RPMI7951 (cell line): ENCODE results near the gene DNER. TPM values are rescaled to one million over a fixed set of nuclear protein-coding genes. Genes with fewer than 3 reads are reported as not detected.
"Not testable (repeated sequence)": the region's sequence is repeated elsewhere in the genome, so short reads cannot be mapped to it uniquely, and the experiment has no call there.

Experiments used
- DNase-seq: peaks from one replicate; pipeline ENCODE4 v3.0.0-alpha.2; 2012; ENCODE audit warnings: low read depth
- total RNA-seq: library from RNA; depleted of rRNA; stranded (reverse); fragments of >200 nt; shearing (Covaris generic); gene quantifications from 2 replicates; pipeline ENCODE4 v1.2.3, GENCODE V29; 2014; rRNA removed

DNER gene, protein sequence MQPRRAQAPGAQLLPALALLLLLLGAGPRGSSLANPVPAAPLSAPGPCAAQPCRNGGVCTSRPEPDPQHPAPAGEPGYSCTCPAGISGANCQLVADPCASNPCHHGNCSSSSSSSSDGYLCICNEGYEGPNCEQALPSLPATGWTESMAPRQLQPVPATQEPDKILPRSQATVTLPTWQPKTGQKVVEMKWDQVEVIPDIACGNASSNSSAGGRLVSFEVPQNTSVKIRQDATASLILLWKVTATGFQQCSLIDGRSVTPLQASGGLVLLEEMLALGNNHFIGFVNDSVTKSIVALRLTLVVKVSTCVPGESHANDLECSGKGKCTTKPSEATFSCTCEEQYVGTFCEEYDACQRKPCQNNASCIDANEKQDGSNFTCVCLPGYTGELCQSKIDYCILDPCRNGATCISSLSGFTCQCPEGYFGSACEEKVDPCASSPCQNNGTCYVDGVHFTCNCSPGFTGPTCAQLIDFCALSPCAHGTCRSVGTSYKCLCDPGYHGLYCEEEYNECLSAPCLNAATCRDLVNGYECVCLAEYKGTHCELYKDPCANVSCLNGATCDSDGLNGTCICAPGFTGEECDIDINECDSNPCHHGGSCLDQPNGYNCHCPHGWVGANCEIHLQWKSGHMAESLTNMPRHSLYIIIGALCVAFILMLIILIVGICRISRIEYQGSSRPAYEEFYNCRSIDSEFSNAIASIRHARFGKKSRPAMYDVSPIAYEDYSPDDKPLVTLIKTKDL
- 109 and 126 TPM in 2 replicates for total RNA-seq

DNA sequence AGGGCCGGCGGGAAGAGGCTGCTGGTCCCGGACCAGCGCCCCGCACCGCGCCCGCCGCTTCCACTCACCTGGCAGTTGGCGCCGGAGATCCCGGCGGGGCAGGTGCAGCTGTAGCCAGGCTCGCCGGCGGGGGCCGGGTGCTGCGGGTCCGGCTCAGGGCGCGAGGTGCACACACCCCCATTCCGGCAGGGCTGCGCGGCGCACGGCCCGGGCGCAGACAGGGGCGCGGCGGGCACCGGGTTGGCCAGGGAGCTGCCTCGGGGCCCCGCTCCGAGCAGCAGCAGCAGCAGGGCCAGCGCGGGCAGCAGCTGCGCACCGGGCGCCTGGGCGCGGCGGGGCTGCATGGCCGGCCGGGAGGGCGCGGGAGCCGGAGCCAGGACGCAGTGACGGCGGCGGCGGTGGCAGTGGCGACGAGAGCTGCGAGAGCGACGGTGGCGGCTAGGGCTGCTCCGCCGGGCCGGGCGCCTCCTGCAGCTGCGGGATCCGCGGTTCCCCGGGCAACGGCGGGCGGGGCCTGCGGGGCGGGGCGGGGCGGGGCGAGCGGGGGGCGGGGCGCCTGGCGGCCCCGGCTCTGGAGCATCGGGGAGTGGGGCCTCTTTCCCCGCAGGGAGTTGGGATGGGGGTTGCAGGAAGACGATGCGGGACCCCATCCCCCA lies at the start of gene DNER:
Gene DNER (minus strand): TSS at position 476 of the 656 bp plus-strand sequence. CDS start 132 bp downstream, at position 344.
- DNase-seq = peak; percentile 59

DNA sequence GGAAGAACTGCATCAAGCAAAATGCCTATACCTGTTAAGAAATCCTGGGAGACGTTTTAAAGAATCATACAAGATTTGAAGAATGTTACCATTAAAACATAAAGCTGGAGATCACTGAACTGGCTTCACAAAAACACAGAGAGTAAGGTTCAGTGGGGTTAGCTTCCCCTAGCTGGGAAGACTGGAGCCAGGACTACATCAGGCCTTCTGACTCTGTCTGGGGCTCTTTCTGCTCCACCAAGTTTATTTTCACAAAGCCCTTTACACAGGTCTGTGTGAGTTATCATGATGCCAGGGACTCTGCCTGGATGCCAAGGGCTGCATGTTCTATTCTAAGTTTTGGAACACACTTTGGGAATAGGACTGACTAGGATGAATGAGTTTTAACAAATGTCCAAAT lies 47.3 kb upstream of the DNER start:
- DNase-seq = no peak

GRCh38 chr2:229757462-229757861 lies 43.1 kb upstream of the DNER start:
- DNase-seq = not testable (repeated sequence)

DNA sequence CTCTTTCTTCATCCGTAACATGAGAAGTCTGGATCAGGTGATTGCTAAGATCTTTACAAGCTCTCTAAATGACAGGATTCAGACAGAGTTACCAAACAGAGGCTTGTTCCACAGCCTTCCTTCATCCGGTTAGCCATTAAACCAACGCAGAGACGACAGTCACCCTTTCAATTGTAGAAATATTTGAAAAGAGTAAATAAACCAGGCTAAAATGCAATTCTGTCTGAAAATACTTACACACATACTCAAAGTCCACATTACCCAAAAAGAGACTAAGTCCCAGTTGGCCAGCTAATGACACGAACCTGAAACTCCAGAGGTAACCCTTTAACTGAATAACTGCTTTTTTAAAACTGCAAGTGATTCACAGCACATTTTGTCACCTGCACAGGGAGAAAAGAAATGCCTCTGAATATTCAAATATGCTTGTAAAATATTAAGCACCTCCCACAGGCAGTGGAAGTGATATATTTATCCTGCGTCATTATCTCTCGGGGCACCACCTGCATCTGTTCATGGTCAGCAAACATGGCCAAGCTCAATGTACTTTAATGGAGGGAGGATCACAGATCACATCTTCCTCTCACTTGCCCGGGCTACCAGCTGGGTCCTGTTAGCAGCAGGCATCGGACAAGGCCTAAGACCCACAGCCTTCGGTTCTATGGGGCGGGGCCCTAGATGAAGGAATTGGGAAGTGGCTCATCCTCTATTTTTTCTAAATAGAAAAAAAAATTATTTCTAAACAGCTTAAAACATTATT lies 38.8 kb upstream of the DNER start:
- no peak for DNase-seq

GRCh38 chr2:229749779-229750178 lies 35.4 kb upstream of the DNER start:
- no peak for DNase-seq

DNA sequence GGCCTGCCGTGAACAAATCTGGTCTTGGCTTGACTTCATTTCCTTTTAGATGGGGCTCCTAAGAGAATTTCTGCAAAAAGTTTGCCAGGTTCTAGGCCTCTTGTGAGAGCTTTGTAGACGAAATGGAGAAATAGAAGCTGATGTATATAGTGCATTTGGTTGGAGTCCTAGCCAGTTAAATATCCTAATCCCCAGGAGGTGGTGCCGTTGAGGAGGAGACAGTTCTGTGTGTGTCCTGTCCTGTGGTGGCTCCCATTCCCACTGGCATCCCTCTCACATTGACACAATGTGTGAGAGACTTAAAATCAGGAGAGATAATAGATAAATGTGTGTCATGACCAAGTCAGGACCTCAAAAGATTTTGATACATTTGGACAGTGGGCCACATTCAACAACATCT lies 34.6 kb upstream of the DNER start:
- no peak for DNase-seq

- not testable (repeated sequence) for DNase-seq
Observed at GRCh38 chr2:229742691-229743090, 28.3 kb upstream of the DNER start.

DNA sequence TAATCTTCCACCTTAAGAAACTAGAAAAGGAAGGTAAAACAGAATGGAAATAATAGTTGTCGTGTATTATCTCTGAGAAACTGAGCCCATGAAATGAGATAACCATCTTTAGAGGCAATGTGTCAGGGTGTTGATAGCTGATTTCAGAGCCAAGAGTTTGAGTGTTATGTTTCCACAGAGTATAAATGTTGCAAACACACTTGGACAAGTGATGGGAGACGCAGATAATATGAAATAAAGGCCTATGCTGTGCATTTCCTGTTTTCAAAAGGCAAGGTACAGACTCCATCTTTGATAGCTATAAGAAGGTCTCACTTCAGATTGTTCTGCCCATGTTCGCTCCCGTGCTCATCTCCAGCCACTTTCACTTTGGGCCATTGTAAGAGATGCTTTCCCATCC lies 25.9 kb upstream of the DNER start:
- no peak for DNase-seq

- no peak for DNase-seq
Observed at GRCh38 chr2:229738024-229738625, 23.8 kb upstream of the DNER start.

DNA sequence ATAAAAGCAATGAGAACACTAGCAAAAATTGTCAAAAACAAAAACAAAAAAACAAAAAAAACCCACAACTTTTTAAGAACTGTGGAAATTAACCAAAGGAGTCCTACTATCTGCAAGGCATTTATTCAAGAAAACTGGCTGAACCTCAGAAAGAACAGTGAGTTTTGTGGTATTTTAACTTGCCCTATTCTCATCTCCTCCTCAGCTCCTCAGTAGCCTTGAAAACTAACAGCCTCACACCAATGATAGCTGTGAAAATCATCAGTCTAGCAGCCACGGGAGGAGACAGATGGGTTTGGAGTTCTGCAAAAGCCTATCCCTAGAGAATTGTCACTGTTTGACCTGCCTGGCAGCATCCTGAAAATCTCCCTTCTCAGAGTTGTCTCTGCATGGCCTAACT lies 20.1 kb upstream of the DNER start:
- DNase-seq = no peak

- no peak for DNase-seq
Observed at GRCh38 chr2:229733611-229734245, 19.4 kb upstream of the DNER start.

- no peak for DNase-seq
Observed at GRCh38 chr2:229732897-229733296, 18.5 kb upstream of the DNER start.

DNA sequence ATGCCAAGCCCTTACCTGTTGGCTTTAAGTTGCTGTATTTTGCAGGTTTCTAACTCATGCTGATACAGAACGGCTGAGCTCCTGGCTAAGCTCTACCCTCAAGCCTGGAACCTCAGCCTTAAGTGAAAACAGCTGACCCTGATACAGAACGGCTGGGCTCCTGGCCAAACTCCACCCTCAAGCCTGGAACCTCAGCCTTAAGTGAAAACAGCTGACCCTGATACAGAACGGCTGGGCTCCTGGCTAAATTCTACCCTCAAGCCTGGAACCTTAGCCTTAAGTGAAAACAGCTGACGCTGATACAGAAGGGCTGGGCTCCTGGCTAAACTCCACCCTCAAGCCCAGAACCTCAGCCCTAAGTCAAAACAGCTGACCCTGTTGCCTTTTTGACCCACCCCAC lies 17.6 kb upstream of the DNER start:
- peak; percentile 96 for DNase-seq

- no peak for DNase-seq
Observed at GRCh38 chr2:229731363-229731762, 17.0 kb upstream of the DNER start.

GRCh38 chr2:229728370-229728769 lies 14.0 kb upstream of the DNER start:
- peak; percentile 53 for DNase-seq

- no peak for DNase-seq
Observed at GRCh38 chr2:229726643-229727042, 12.3 kb upstream of the DNER start.

DNA sequence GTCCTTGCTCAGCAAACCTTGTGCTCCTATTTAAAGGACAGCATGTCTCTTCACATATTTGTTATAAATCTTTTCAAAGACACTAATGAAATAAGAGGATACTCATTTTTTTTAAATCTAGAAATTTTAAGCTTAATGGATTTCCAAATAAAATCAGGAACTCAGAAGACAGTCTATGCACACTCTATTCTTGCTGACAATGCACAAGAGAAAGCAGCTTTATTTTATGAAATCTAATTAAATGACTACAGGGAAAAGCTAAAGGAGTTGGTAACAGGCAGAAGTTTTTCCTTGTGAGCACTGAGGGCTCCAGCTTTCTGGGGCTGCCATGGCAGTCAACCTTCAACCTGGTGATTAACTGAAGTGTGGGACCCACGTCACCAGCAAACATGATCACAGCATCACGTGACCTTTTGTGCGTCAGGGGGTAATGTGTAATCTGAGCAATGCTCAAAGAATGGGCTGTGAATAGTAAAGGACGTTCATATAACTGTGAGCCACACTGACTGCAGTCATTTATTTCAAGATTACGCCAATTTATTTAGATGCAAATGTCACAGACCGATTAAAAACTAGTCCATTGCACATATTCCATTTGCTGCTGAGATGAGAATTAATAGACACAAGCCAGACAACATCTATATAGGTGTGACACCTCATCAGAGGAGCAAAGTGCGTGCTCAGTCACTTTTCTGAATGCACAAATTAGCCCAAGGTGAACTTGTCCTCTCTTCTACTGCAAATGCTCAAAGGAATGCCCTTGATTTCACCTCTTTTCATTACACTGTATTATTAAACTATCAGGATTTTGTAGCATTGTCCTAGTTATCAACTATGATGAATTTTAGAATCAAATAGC lies 11.6 kb upstream of the DNER start:
- peak; percentile 86 for DNase-seq

- not testable (repeated sequence) for DNase-seq
Observed at GRCh38 chr2:229723192-229723591, 8.8 kb upstream of the DNER start.

- DNase-seq = peak; percentile 81
Observed at GRCh38 chr2:229719926-229720647, 5.7 kb upstream of the DNER start.
